AG09319 (cell line): ENCODE data around the gene LORICRIN.
"Not testable (repeated sequence)": the region's sequence is repeated elsewhere in the genome, so short reads cannot be mapped to it uniquely, and the experiment has no call there.

Experiments used
- DNase-seq: peaks from one replicate; pipeline ENCODE4 v3.0.0-alpha.2; 2010; ENCODE audit warnings: low read depth; ENCODE audit errors: extremely low read depth
- TF ChIP-seq, protein P1 (sequence below): IDR thresholded peaks from 2 replicates; pipeline ENCODE4 v1.5.1; 2011; ENCODE audit warnings: low read depth, mild to moderate bottlenecking, inconsistent platforms, low read length, moderate library complexity

LORICRIN gene

DNA sequence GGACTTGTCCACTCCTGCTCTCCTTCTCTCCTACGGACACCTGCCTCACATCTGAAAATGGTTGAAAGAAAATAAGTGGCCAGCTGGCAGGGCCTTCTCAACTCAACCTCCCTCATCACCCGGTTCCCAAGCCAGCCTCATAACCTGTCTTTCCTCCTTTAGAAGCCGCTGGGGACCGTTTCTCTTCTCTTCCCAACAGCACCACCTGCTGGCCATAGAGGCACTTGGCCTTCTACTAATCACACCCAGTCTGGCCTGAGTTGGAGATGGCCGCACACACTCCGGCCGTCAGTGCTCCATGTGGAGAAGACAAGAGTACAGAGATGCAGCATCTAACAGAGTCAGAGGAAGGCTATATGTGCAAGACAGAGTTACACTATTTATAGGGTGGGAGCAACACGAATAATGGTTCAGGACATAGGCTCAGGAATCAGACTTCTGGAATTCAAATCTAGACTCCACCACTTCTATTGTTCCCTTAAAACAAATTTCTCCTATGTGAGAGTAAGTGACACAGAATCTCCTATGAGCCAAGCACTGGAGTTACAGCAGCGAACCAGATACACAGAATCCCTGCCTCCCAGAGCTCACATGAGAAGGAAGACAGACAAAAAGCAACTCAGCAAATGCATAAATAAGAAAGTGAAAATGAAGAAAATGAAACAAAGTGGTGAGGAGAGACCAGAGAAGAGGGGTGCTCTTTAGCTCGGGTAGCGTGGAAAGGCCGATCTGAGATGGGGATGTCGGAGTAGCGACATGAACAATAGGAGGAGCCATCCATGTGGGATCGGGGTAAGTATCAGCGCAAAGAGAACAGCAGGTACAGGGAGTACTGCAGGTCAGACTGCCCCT lies 36.2 kb upstream of the LORICRIN start:
- TF ChIP-seq, protein P1, sequence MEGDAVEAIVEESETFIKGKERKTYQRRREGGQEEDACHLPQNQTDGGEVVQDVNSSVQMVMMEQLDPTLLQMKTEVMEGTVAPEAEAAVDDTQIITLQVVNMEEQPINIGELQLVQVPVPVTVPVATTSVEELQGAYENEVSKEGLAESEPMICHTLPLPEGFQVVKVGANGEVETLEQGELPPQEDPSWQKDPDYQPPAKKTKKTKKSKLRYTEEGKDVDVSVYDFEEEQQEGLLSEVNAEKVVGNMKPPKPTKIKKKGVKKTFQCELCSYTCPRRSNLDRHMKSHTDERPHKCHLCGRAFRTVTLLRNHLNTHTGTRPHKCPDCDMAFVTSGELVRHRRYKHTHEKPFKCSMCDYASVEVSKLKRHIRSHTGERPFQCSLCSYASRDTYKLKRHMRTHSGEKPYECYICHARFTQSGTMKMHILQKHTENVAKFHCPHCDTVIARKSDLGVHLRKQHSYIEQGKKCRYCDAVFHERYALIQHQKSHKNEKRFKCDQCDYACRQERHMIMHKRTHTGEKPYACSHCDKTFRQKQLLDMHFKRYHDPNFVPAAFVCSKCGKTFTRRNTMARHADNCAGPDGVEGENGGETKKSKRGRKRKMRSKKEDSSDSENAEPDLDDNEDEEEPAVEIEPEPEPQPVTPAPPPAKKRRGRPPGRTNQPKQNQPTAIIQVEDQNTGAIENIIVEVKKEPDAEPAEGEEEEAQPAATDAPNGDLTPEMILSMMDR: peak; percentile 60
- peak; percentile 5 for DNase-seq

DNA sequence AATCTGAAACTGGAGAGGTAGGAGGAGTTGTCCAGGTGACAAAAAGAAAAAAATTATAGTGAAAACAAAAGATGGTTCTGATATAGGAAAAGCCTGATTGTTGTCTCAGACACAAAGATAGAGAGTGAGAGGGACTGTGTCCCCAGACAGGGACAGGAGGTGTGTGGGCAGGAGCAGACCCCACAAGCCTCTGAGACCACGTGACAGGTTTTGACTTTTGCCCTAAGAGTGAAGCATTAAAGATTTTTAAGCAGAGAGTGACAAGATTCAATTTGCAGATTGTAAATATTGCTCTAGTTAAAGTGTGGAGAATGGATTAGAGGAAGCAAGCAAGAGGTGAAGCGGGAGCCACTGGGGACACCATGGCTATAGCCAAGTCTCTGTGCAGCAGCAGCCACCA lies 31.7 kb upstream of the LORICRIN start:
- TF ChIP-seq, protein P1: no peak
- DNase-seq: no peak

DNA sequence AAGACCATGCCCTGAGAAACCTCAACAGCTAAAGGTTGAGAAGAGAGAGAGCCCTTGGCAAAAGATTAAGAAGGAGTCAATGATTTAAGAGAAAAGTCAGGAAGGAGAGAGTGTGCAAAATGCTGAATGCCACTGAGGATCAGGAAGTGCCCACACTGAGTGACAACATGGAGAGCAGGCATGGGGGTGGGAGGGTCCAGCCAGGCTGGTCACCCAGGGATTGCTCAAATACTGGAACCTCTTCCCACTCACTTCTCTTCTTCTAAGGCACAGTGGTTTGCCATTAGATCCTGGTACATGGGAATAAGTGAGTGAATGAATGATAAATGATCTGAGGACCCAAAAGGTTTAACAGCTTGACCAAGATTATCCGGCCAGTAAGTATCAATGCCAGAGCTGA lies 31.0 kb upstream of the LORICRIN start:
- DNase-seq: no peak

DNA sequence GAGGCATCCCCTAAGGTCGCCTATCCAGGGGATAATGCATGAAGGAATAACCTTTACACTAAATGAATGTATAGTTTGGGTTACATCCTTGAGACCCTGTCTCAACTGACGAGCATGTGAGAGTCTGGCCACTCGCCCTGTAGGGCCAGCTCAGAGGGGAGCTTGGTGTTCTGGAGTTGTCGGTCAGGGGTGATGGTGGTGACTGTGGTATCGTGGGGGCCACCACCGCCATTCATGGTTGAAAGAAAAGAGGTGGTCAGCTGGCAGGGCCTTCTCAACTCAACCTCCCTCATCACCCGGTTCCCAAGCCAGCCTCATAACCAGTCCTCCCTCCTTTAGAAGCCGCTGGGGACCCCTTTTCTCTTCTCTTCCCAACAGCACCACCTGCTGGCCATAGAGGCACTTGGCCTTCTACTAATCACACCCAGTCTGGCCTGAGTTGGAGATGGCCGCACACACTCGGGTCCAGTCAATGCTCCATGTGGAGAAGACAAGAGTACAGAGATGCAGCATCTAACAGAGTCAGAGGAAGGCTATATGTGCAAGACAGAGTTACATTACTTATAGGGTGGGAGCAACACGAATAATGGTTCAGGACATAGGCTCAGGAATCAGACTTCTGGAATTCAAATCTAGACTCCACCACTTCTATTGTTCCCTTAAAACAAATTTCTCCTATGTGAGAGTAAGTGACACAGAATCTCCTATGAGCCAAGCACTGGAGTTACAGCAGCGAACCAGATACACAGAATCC lies 30.2 kb upstream of the LORICRIN start:
- not testable (repeated sequence) for DNase-seq
- TF ChIP-seq, protein P1: peak; percentile 29

More for the DNA sequence above, 31.0 kb upstream of the LORICRIN start:
- TF ChIP-seq, protein P1: no peak

DNA sequence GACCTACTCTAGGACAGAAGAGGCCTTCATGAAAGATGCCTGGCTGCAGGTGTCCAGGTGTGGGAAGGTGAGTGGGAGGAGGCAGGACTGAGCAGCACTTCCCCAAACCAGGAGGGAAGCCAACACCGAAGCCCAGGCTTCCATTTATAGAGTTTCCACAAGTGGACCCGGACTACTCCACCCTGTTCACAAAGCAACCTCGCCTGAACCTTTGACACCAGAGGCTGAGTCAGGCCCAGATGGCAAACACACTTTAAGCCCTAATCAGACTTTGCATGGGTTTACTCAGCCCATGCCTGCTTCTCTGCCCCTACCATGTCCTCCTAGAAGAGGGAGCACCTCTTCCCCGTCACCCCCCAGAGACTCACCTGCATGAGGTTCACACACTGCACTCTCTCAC lies 28.1 kb upstream of the LORICRIN start:
- DNase-seq: no peak
- TF ChIP-seq, protein P1: no peak

DNA sequence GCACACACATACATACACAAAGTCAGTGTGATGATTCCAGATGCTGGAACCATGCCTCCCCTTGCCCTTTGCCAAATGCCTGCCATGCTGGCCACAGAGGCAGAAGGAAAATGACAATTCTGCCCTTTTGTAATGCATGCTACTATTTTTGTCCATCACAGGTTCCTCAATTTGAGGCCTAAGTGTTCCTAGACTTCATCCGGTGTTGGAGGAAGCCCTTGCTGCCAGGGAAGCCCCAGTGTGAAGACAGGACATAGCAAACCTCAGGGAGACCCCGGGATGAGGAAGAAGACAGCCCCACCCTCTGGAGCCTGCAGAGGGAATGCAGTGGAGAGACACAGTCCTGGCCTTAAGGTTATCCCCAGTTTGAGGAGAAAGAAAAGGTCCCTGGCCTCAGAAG lies 27.7 kb upstream of the LORICRIN start:
- DNase-seq: no peak
- TF ChIP-seq, protein P1: no peak

DNA sequence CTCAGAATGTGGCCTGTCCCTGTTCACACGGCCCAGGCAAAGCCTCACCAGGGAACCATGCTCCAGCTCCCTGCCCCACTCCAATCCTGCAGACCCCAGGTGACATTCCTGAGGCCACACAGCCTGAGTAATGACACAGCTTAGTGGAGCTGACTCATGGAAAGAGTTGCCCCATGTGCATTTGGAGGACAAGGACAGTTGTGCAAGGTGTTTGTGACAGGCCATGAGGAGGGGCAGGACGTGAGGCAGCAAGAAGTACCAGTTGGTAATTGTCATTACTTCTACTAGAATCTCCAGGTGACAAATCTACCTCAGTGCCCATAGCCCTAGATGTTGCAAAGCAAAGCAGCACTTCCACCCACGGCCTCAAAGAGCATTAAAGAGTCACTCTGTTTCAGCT lies 26.9 kb upstream of the LORICRIN start:
- TF ChIP-seq, protein P1: no peak
- no peak for DNase-seq
